Esophagus squamous epithelium (tissue), 4 donors: ENCODE measurements around the gene CSHL1.
"Not testable (repeated sequence)": the region's sequence is repeated elsewhere in the genome, so short reads cannot be mapped to it uniquely, and the experiment has no call there.

ENCODE experiments used
- POLR2A ChIP-seq, 4 donors: fragments of 450-650 bp; IDR thresholded peaks; one replicate each; pipeline ENCODE4 v1.6.1; 2017; ENCODE audit warnings: antibody characterized with exemption in 4 of 4, mild to moderate bottlenecking in 4 of 4, moderate library complexity in 3 of 4
- TF ChIP-seq, protein P1 (sequence below), 6 experiments: fragments of 450-650 bp in 4 of 6; fragments of 200-600 bp in 2 of 6; sonication (generic) in 2 of 6; IDR thresholded peaks; one replicate each; pipeline ENCODE4 v1.5.1; 2016 to 2019; ENCODE audit warnings: antibody characterized with exemption in 6 of 6, mild to moderate bottlenecking in 4 of 6, moderate library complexity in 4 of 6

DNA sequence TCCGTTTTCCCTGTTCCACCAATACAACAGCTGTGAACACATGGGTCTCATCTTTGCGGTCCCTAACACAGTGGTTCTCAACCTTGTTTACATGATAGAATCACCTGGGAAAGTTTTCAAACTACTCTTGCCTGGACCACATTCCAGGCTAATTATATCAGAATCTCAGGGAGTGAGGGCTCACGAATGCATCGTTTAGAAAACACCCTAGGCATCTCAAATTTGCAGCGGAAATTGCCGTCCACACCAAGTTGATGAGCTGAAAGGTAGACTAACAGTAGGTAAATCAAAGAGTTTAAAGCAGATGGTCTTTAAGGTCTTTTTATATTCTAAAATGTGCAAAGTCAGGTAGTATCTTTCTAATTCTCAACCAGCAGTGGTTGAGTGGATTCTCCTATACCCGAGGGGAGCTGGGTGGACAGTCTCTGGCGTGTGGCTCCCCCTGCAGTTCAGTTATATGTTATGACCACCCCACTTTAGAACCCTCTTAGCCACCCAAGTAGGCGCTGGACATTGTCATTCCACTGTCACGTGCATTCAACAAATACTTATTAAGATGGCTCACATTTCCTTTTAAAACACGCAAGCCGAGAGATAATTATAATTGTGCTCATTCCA, 3.8 kb downstream of the CSHL1 start:
- TF ChIP-seq, protein P1, sequence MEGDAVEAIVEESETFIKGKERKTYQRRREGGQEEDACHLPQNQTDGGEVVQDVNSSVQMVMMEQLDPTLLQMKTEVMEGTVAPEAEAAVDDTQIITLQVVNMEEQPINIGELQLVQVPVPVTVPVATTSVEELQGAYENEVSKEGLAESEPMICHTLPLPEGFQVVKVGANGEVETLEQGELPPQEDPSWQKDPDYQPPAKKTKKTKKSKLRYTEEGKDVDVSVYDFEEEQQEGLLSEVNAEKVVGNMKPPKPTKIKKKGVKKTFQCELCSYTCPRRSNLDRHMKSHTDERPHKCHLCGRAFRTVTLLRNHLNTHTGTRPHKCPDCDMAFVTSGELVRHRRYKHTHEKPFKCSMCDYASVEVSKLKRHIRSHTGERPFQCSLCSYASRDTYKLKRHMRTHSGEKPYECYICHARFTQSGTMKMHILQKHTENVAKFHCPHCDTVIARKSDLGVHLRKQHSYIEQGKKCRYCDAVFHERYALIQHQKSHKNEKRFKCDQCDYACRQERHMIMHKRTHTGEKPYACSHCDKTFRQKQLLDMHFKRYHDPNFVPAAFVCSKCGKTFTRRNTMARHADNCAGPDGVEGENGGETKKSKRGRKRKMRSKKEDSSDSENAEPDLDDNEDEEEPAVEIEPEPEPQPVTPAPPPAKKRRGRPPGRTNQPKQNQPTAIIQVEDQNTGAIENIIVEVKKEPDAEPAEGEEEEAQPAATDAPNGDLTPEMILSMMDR (IDR thresholded peaks at IDR 0.05): peak in 2 of 6 experiments; percentile 10 to 15
- not testable (repeated sequence) for TF ChIP-seq POLR2A (IDR thresholded peaks at IDR 0.05)
